Hypothalamus (tissue), 51 donors: ENCODE measurements around the gene LUC7L3.

Experiments used
- DNase-seq, 51 donors: peaks; one replicate each; lab custom pipeline; 2025; lab: John Stamatoyannopoulos, UW

The LUC7L3 gene

DNA sequence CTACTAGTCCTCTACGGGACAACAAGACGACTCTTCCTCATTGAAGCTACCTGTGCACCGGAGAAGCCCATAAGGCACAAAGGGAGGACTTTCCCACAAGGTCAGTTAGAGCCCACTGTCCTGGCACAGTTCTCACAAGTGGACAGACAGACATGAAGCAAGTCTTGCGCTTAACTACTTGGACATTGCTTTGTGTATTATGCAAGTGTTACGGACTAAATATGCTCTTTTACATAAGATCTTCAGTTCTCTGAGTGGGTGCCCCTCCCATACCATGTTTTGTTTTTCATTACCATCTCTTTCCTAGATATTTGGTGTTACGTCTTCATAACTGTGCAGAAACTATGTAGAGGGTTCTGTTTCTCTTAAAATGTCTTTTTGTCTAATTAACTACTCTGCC is 29.8 kb downstream of the LUC7L3 start:
- DNase-seq: no peak

DNA sequence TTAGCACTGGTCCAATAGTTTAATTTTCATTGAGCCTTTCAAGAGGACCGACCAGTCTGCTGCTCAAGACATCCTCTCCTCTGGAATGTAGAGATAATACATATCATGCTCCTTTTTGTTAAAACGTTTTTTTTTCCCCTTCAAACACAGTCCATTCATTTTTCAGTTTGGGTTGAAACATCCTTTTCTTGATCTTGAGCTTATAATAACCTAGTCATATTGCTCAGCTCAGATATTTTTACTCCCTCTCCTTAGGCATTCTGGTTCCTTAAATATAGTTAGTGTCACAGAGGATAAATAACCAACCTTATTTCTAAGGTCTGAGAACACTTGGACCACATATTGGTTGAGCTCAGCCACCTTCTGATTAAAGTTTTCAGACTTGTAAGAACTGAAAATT is 35.1 kb downstream of the LUC7L3 start:
- DNase-seq: no peak

DNA sequence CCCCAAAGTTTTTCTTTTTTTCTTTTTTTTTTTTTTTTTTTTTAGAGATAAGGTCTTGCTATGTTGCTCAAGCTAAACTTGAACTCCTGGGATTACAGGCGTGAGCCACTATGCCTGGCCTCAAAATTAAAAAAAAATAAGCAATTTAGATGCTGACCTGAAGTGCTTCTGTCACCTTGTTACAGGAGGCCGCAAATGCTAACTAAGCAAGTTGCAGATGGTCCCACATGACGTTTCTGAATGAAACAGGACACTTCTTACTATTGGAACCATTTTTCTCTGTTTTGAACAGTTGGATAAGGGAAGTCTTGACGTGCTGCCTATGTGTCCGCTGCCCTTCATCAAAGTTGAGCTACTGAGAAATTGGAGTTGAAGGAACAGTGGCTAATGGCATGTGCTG is 39.1 kb downstream of the LUC7L3 start:
- DNase-seq: no peak

DNA sequence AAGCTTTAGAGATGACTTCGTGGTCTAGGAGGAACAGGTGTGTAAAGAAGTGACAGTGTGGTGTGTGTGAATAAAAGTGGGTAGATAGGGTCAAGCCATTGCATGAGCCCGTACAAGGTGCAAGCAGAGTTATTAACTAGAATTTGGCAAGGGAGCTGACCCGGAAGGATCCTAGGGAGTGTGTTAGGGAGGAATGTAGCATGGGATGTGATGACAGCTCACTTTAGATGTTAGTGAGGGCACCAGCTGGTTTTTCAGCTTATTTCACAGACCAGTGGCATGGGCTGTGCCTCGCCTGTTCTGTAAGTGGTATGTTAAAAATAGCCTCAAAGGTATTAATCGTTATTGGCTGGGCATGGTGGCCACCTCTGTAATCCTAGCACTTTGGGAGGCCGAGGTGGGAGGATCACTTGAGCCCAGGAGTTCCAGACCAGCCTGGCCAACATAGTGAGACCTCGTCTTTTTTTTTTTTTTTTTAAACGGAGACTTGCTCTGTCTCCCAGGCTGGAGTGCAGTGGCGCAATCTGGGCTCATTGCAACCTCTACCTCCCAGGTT is 39.7 kb downstream of the LUC7L3 start:
- DNase-seq: no peak

DNA sequence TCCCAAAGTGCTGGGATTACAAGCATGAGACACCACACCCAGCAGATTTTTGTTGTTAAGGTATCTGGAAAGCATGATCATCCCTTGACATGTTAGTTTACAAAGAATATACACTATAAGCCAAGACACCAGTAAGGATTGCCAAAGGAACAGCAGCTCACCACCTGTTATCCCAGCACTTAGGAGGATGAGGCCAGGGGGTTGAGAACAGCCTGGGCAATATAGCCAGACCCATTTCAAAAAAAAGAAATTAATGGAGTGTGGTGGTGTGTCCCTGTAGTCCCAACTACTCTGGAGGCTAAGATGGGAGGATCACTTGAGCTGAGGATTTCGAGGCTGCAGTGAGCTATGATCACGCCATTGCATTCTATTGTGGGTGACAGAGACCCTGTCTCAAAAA is 42.8 kb downstream of the LUC7L3 start:
- no peak for DNase-seq

DNA sequence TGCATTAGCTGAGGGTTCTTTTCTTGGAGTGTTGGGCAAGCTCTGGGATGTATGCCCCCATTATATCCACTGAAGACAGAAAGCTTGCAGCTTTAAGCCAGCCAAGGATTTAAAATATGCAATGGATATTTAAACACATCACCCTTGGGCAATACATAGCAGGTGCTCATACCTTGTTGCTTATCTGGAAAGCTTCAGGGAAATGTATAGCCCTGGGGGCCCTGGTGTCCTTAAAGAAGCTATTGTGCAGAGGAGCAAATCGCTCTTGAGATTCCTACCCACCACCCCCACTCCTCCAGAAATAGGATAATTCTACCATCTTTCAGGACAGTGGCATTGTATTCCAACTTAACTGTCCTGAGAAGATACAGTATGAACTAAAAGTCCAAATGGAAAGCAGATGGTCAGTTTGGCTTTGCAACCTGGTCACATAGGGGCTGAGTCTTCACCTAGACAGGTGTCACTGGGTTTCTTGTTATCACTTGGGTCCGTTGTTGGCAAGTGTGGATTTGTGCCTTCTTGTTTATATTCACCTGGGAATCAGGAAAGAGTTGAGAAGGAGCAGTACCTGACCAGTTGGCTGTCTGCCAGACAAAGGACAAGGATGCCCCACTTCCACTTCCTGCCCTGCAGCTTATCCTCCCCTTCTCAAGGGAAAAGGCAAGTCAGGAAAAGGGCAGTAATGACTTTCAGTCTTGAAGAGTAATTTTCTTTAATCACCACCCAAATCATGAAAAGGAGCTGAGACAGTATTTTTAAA is 44.5 kb downstream of the LUC7L3 start:
- no peak for DNase-seq

DNA sequence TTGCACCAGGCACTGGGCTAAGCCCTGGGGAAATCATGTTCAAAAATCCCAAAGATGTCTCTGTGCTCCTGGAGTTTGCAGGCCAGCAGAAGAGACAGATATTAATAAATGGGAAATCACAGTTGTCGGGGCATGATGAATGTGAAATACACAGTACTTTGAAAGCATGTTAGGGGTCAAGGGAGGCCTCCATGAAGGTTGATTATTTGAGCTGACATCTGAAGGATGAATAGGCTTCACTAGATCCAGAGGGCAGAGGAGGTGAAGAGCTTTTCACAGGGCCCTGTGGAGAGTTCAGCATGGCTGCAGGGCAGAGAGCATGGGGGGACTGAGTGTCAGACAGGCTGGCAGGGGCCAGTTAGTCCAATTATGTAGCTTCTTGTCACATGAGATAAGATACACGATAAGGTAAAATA is 45.3 kb downstream of the LUC7L3 start:
- no peak for DNase-seq

DNA sequence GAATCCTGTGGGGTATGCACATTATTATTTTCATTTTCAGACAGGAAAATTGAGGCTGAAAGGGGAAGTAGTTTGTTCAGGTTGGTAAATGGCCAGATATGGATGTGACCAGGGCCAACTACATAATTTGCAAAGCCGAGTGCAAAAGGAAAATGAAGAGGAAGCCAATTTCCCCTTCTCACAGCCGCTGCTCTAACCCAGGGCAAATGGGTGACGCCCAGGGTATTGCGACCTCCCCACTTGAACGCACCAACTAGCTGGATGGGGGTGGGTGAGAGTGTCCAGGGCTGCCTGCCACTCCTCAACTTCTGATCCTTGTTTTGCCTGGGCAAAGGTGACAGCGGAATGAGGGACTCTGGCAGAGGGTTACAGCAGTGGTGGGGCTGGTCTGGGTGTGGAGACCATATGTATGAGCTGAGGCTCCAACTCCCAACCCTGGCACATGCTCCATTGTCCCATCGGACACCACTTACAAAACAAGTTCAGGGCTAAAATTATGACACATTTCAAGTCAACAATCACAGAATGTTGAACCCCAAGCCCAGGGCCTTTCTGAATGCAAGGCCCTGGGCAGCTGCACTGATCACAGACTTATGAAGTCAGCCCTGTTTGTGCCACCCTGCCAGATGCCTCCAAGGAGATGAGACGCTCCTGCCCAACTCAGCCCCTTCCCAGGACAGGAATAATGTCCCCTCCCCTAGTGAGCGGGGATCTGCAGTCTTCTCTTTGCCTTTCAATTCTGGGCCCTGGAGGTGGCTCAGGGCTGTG is 46.2 kb downstream of the LUC7L3 start:
- no peak for DNase-seq

DNA sequence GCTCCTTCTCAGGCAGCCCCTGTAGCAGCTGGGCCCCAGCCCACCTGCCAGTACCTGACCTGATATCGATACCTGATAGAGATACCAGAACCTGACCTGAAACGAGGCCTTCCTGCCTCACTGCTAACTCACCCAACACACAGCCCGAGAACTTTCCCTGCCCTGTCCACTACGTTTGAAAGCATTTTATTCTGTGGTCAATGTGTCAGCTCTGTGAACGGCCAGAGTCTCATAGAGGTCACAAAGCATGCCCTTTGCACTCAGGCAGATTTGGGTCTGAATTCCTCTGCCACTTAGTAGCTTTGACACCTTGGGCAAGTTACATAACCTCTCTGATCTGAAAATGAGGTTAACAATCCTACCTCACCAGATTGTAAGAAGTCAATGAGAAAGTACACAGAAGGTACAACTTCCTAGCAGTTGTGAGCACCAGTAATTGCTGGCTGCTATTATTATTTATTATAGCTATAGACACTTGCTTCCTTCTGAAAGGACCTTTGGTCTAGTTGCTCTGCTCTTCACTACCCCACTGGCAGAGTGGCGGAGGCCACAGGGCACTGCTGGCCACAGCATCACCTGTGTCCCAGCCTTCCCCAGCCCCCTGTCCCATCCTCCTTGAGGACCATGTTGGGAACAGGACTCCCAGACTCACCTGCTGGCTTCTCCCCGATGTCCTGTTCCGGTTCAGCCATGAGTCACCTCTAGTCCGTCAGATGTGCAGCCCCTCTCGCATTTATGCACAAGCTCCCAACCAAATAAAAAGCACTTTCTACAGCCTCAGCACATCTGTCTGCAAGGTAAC is 47.0 kb downstream of the LUC7L3 start:
- no peak for DNase-seq

DNA sequence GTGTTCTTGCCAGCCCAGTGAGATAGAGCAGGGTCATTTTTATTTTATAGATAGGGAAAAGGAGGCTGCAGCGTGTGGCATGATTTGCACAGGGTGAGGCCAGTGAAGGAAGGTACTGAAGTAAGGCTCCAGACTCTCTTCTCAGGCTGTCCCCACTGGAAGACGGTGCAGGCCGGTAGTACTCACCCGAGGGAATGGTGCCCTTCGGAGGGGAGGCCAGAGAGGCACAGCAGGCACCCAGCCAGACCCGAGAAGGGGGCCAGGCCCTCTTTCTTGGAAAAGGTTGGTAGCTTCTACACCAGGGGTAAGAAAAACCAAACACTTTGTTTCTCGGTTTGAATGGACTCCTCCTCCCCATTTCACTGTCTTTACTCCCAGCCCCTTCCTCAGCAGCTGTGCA is 47.6 kb downstream of the LUC7L3 start:
- no peak for DNase-seq

DNA sequence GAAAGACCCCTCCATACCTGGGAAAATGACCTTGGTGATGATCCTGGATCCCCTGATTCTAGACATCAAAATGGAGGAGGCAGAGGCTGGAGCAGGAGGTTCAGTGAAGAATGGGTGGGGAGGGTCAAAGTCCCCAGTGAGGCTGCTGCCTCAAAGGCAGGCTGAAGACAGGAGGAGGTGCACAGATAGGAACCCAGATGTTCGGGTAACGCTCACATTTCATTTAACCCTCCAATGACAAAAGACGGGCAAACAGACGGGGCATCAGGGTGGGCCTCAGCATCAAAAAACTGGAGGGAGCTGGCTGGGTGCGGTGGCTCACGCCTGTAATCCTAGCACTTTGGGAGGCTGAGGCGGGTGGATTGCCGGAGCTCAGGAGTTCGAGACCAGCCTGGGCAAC is 48.0 kb downstream of the LUC7L3 start, which contains the start of gene ANKRD40CL:
TSS of gene ANKRD40CL (minus strand) at position 73 of the 400 bp plus-strand sequence. CDS start 605 bp downstream, outside the sequence.
- no peak for DNase-seq

DNA sequence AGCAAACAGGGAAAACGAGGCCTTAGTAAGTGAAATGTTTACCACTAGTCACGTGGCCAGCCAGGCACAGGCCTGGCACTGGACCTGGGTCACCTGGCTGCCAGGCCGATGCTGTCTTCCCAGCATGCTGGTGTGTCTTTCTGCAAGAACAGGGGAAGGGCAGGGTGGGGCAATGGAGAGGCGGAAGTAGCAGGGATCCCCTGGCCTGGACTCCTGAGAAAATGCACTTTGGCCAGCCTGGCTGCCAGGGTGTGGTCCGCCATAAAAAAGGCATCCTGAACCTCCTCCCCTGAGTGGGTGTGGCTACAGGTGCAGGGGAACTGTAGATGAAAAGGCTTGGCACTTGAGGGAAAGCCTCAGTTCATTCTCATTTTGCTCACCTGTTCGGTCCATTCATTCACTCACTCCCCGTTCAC is 49.0 kb downstream of the LUC7L3 start:
- no peak for DNase-seq

DNA sequence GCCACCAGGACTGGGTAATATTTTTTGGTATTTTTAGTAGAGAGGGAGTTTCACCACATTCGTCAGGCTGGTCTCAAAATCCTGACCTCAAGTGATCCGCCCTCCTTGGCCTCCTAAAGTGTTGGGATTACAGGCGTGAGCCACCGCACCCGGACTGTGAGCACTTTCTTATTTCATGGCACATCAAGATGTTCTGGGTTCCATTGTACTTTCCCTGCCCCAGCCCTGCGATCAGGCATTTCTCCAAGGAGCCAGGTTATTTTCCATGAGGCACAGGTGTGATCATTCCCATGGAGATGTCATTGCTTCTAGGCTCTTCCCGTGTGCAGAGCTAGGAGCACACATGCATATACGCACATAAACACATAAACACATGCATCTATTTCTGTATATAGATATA is 50.5 kb downstream of the LUC7L3 start:
- no peak for DNase-seq

DNA sequence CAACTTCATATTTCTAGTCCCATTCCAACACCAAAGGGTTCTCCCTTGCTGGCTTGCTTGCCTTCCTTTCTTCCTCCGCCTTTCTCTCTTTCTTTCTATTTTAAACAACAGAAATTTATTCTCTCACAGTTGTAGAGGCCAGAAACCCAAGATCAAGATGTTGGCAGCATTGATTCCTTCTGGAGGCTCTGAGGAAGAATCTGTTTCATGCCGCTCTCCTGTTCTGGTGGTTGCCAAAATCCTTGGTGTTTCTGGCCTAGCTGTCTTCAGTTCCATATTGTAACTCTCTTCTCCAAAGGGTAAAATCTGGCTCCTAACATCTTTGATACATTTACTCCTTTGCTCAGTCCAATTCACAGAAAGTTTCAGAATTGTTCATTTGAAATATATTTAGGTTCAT is 50.9 kb downstream of the LUC7L3 start:
- DNase-seq: no peak

DNA sequence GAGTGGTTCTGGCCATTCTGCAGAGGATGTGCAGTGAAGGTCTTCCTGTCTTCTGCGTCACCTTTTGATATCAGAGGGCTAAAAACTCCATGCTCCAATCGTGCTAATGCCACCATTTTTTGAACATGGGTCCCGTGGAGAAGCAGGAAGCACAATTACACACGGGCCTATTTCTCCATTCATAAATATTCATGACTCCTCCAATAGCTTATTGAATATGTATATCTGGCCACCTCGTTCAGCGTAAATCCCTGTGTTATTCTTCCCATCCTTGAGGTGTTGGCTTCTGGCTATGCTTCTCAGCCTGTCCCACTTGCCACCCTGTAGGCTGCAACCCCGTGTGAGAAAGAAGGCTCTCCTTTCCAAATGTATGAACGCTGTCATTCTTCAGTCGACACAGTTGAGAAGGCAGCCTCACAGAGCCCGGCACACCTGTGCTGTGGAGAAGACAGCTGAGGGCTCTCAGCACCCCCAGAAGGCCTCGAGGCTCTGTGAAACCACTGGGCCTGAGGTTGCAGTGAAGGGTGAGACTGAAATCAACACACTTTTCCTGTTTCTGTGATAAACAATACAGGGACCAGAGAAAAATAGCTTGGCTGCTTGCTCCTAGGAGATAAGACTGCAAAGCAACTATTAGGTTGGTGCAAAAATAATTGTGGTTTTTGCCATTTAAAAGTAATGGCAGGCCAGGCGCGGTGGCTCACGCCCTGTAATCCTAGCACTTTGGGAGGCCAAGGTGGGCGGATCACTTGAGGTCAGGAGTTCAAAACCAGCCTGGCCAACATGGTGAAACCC is 52.8 kb downstream of the LUC7L3 start:
- no peak for DNase-seq

DNA sequence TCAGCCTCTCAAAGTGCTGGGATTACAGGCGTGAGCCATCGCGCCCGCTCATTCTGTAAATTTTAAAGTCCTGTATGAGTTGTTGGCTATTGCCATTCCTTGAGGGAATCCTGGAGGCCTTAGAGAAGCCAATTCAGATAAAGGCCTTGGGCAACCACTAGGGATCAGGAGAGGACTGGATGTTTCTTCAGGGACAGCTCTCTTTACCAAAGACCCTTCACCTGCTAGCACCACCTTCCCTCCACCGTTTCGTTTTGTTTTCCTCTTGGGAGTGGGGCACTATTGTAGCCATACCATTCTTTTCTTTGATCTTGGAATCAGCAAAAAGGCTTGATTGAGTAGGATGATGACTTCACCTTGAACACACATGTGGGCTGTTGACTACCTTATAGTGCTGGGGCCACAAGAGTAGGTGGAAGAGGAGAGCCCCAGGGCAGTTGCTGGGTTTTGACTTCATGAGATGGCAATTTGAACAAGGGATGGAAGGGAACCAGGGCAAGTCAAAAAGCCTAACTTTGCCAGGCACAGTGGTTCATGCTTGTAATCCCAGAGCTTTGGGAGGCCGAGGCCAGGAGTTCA is 54.9 kb downstream of the LUC7L3 start:
- no peak for DNase-seq

DNA sequence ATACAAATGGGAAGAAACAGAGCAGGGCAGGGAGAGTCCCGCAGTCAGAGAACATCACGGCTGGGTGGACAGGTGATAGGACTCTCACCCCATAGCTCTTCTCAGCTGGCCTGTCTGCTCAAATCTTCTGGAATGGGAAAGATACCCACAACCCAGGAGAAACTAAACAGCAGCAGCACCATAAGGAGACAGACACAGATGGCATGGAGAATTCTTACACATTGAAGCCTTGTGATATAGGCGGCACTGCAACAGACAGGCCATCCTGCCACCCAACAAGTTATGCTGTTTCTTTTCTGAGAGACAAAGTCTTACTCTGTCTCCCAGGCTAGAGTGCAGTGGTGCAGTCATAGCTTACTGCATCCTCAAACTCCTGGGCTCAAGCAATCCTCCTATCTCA is 56.5 kb downstream of the LUC7L3 start:
- no peak for DNase-seq

DNA sequence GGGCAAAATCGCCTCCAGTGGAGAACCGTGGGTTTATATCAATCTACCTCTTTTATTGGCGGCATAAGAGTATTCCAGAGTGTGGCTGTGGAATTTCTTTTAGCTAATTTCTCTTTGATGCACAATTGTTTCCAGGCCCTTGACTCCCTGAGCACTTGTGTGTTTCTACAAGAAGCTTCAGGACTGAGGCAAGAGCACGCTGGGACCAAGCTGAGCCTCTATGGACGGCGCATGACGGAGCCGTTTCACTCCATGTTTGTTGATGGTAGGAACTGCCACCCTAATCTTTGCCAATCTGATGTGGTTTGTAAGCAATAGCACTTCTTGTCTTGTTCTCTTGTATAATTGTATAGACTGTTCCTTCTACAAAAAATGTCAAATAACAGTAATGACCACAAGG is 59.1 kb downstream of the LUC7L3 start:
- no peak for DNase-seq

DNA sequence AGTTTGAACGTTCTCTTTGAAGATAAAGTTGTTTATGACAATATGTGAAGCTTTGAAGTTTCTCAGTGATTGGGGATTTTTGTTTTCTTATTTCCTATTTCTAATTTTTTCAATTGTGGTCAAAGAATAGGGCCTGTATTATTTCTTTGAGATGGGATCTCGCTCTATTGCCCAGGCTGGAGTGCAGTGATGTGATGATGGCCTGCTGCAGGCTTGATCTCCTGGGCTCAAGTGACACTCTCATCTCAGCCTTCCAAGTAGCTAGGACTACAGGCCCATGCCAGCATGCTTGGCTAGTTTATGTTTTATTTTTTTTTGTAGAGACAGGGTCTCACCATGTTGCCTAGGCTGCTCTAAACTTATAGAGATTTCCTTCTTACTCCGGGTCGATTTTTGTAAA is 59.6 kb downstream of the LUC7L3 start:
- DNase-seq: no peak
